Measurements from ENCODE around the gene SLC18B1. TPM values are rescaled to one million over a fixed set of nuclear protein-coding genes. Genes with fewer than 3 reads are reported as not detected.

The SLC18B1 gene
- total RNA-seq, 1 donor from 2014 or later: 24.2 TPM

- DNase-seq (ENCODE audit: low spot score in 2 of 2, unreplicated experiment in 2 of 2): no peak
- no peak for TF ChIP-seq CTCF (IDR thresholded peaks at IDR 0.05; ENCODE audit: unreplicated experiment)
- peaks cover 9% of the 10 kb centered on the region for H3K36me3 Mint-ChIP-seq
- H3K27ac Mint-ChIP-seq: no peak overlapping the region
- H3K9me3 Mint-ChIP-seq: no peaks in the 10 kb centered on the region
- peaks cover 31% of the 10 kb centered on the region for H3K4me1 Mint-ChIP-seq
- no peak overlapping the region for H3K4me3 Mint-ChIP-seq
- H3K27me3 Mint-ChIP-seq (ENCODE audit: low read depth): peaks cover 6% of the 10 kb centered on the region
Measured at GRCh38 chr6:132811276-132811675, 12.8 kb upstream of the SLC18B1 start.

GRCh38 chr6:132805548-132805947, 7.1 kb upstream of the SLC18B1 start:
- Mint-ChIP-seq H3K4me1 (no peaks in the 10 kb centered on the region), H3K4me3 (no peak overlapping the region), H3K27ac (no peak overlapping the region), H3K27me3 (ENCODE audit: low read depth) (peaks cover 13% of the 10 kb centered on the region), H3K36me3 (no peaks in the 10 kb centered on the region), H3K9me3 (peaks cover 30% of the 10 kb centered on the region)
- no peak for DNase-seq (ENCODE audit: low spot score in 2 of 2, unreplicated experiment in 2 of 2)
- no peak for TF ChIP-seq CTCF (IDR thresholded peaks at IDR 0.05; ENCODE audit: unreplicated experiment)

- Mint-ChIP-seq H3K27me3 (ENCODE audit: low read depth) (peaks cover 13% of the 10 kb centered on the region), H3K4me3 (no peak overlapping the region), H3K36me3 (no peaks in the 10 kb centered on the region), H3K9me3 (peaks cover 30% of the 10 kb centered on the region), H3K27ac (no peak overlapping the region), H3K4me1 (peaks cover under 1% of the 10 kb centered on the region)
- no peak for DNase-seq (ENCODE audit: low spot score in 2 of 2, unreplicated experiment in 2 of 2)
- TF ChIP-seq CTCF (IDR thresholded peaks at IDR 0.05; ENCODE audit: unreplicated experiment): no peak
Measured at GRCh38 chr6:132804251-132804650, 5.8 kb upstream of the SLC18B1 start.

GRCh38 chr6:132800656-132801055, 2.2 kb upstream of the SLC18B1 start:
- H3K36me3 Mint-ChIP-seq: peaks cover 2% of the 10 kb centered on the region
- TF ChIP-seq CTCF (IDR thresholded peaks at IDR 0.05; ENCODE audit: unreplicated experiment): no peak
- peaks cover 28% of the 10 kb centered on the region for H3K9me3 Mint-ChIP-seq
- no peak for DNase-seq (ENCODE audit: low spot score in 2 of 2, unreplicated experiment in 2 of 2)
- H3K4me3 Mint-ChIP-seq: no peak overlapping the region
- H3K27me3 Mint-ChIP-seq (ENCODE audit: low read depth): peaks cover 8% of the 10 kb centered on the region
- H3K4me1 Mint-ChIP-seq: peaks cover 14% of the 10 kb centered on the region
- no peak overlapping the region for H3K27ac Mint-ChIP-seq

- TF ChIP-seq CTCF (IDR thresholded peaks at IDR 0.05; ENCODE audit: unreplicated experiment): no peak
- peak overlapping the region; percentile 67 for H3K27ac Mint-ChIP-seq
- H3K4me3 Mint-ChIP-seq: no peak overlapping the region
- H3K36me3 Mint-ChIP-seq: peaks cover 6% of the 10 kb centered on the region
- H3K27me3 Mint-ChIP-seq (ENCODE audit: low read depth): no peaks in the 10 kb centered on the region
- peak in 1 of 2 experiments; percentile 71 for DNase-seq (ENCODE audit: low spot score in 2 of 2, unreplicated experiment in 2 of 2)
- H3K9me3 Mint-ChIP-seq: peaks cover 15% of the 10 kb centered on the region
- H3K4me1 Mint-ChIP-seq: peaks cover 14% of the 10 kb centered on the region
Measured at GRCh38 chr6:132798869-132799538, 567 bp upstream of the SLC18B1 start.

All from mesothelial cell of epicardium (in vitro differentiated cells).